Left cardiac atrium (tissue), 4 donors: ENCODE data around the gene DUSP10. TPM values are rescaled to one million over a fixed set of nuclear protein-coding genes. Genes with fewer than 3 reads are reported as not detected.
A peak's percentile ranks its signal among the peaks of the same experiment; 100 is the strongest.

Experiments
- ATAC-seq, 2 donors: fragments of 200-7000 bp; cut with Tn5 transposase; one replicate each; pipeline ENCODE4 v1.9.1; 2020; ENCODE audit warnings: mild to moderate bottlenecking in 2 of 2, moderate library complexity in 2 of 2
- DNase-seq: peaks from one replicate; pipeline ENCODE4 v3.0.0-alpha.2; 2020
- intact Hi-C, 2 donors: fragments of 100-400 bp; cut with DNase I; formaldehyde crosslinking; loops; one replicate each; pipeline versions ENCODE4 v1.14.1 to v1.15.1; 2022 to 2023
- long read RNA-seq: library from polyadenylated mRNA; unstranded; transcript quantifications from one replicate; pipeline ENCODE4 v2.0.0, GENCODE V29; 2021
- total RNA-seq, 2 donors: library from RNA; stranded (reverse); fragmentation: NEBNext Ultra II Directional; extraction: Animal tissue kit (Norgen Biotek cat#: 25700); gene quantifications; one replicate each; pipeline ENCODE4 v1.2.1, GENCODE V29; 2021
- donor health status: DM: no; HTN: yes; CAD: no.
- donor health status: DM: no; HTN: yes; CAD: no; lungs with severe emphysema.
- donor health status: DM: yes; HTN: yes; CAD: no.
- donor health status: Dilated cardiomyopathy.

Gene DUSP10
- total RNA-seq = 1 to 10 TPM; 5.3 to 6.5 TPM
- long read RNA-seq, partial matches to known transcripts = 2 of 5 reads
- long read RNA-seq, other reads (novel, unspliced or antisense) = 1 of 5 reads

DNA sequence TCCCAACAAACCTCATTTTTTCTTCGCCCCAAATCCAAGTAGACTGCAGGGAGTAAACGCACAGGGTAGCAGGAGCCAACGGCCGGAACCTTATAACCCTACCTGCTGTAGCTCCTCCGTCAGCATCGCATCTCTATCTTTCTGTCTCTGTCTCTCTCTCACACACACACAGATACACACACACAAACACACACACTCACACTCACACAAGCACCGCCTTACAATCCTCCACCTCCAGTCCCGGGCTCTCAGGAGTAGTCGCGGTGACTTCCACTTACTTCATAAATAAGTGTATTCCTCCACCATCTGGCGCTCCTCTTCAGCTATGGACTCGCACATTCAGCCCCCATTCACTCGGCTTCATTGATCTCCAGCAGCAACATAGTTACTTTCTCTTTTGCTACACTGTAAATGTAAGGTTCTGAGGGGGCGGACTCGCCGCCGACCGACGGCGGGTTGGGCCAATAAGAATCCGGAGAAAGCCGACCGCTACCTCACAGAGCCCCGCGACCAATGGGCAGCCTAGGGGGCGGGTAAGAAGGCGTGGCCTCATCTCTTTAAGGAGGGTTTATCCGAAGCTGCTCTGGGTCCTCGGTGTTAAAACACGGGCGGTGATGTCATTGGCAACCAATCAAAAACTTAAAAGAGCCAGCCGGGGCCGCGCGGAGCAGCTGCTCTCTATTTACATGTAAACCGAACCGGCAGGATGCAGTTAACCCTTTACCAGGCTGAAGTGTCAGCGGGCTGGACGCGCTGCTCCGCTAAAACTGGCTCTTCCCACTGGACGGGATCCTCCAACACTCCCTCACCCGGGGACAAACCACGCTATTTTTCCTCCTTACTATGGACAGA is at the start of gene DUSP10:
TSS of gene DUSP10 (minus strand) at position 387 of the 852 bp plus-strand sequence. CDS start 2,345 bp downstream, outside the sequence.
- intact Hi-C loops = loop anchor here in 1 of 2 donors (10.0 kb wide), 1 partner anchor 423 kb away; no protein-coding TSS in a partner anchor

DNA sequence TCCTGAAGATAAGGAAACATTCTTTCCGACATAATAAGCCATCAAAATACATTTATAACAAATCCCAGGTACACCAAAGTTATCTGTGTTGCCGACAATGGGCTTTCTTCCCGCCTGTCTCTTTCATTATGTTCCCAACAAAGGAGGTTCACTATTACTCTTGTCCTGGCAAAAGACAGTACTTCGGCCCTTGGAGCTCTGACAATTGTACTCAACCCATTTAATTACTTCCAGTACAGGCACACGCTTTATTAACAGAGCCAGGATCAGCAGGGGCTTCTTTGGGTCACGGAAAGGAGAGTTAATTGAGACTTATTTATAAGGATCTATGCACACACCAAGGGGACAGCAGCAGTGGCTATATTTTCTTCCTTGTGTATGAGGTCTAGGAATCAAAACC is 46.6 kb upstream of the DUSP10 start:
- intact Hi-C loops = no loop called here
- ATAC-seq (no peak), DNase-seq (no peak)

More for the DNA sequence above, at the start of gene DUSP10:
- peak; percentile 95 to 96 for ATAC-seq
- DNase-seq = peak; percentile 98

DNA sequence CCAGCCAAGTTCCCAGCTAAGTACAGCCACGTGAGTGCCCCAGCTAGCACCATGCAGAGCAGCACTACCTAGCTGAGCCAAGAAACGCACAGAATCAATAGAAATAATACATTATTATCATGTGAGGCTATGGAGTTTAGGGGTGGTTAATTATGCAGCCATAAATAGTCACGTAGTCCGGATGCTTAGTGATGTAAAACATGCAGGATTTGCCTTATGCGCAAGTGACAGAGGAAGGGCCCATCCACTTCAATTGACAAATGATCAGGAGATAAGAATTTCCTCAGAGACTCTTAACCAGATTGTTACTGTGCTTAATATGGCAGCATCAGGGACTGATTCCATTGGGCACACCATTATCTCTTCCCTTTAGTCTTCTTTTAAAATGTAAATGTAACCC is 44.8 kb upstream of the DUSP10 start:
- DNase-seq (no peak), ATAC-seq (no peak)
- intact Hi-C loops = no loop called here

DNA sequence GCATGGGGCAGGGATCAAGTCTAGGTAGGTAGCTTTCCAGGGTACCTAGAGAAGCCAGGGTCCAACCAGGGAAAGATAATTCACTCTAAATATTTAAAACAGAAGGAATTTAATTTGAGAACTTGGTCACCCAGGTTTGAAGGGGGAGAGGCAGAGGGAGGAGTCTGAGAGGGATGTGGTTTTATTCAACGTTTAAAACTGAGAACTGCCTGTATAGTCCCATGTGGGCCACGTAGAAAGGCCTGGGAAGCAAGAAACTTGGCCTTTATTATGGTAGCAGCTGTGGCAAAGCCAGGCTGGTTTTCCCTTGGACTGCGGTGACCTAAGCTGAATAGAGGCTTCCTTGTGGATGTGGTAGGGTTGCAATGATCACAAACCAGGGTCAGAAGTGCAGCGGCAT is 42.0 kb upstream of the DUSP10 start:
- ATAC-seq = no peak
- no peak for DNase-seq
- intact Hi-C loops = no loop called here

DNA sequence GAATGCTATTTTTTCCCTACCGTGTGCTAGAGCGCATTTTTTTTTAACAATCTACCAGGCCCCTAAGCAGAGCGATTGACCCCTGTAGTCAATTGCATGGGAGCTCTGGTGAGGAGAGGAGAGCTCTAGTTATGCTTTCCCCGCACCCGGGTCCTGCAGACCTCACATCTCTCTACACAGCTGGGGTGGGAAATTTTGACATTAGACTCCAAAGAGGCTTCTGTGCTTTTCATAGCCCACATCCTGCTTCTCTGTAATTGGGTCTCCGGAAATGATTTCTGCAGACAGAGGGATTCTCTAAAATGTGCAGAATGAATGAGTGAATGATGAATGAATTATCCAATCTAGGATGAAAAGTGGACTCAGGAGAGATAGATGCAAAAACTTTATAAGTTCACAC is 41.5 kb upstream of the DUSP10 start:
- DNase-seq (no peak), ATAC-seq (no peak)
- intact Hi-C loops = no loop called here

DNA sequence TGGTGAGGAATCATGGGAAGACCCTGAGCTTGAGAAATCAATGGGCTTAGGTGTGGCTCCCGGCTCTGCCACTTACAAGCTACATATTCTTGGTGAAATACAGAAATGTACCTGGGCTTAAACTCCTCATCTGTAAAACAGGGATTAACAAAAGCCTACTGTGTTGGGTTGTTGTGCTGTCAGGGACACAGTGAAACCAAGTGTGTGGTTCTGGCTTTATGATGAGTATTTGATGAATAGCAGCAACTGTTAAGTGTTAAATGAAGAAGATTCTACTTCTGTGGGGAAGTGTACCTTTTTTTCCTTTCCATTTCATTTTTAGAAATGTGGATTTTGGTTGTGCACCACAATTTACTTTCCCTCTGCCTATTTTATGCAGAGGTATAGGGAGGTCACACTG is 41.1 kb upstream of the DUSP10 start:
- ATAC-seq = no peak
- intact Hi-C loops = no loop called here
- no peak for DNase-seq

DNA sequence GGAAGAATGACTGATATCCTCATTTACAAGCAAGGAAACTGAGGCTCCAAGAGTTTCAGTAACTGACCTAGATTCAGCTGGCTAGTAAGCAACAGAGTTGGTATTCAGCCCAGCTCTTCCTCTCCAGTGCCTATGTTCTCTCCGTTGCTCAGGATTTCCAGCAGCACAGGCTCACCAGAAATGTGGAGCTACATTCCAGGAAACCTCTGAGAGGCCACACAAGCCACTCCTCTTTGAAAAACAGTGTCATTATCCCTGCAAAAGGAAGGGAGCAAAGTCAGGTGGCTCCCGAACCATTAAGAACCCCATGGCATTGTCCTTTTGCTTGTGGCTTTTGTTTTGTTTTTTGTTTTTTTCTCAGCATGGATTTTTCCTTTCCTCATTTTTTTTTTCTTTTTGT is 40.6 kb upstream of the DUSP10 start:
- no peak for DNase-seq
- no peak for ATAC-seq
- intact Hi-C loops = no loop called here

DNA sequence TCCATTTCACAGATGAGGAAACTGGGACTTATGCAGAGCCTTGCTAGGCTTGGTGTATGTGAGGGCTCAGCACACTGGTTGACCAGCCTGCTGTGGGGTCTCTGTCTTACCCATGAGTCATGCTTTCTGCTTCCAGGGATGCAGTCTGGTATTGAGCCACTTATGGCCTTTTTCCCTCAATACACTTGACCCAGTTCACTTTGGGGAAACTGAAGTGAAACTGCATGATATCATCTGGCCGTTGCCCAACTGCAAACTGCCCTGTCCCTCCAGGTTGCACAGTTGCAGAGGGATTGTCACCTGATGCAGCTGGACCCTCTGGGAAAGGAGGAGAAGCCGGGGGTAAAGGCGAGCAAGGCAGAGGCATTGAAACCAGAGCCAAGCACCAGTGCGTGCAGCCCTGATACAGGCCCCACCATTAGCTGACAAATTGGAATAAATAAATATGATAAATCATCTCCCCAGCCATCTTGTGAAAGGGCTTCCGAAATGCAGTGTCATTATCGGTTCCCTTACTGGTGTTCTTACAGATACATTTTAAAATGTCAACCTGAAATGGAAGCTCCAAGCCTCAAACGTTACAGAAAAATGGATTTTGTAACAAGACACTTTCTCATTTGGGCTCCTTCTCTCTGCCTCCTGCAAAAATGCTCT is 39.3 kb upstream of the DUSP10 start:
- ATAC-seq = peak; percentile 41 to 60
- peak; percentile 19 for DNase-seq
- intact Hi-C loops = no loop called here

DNA sequence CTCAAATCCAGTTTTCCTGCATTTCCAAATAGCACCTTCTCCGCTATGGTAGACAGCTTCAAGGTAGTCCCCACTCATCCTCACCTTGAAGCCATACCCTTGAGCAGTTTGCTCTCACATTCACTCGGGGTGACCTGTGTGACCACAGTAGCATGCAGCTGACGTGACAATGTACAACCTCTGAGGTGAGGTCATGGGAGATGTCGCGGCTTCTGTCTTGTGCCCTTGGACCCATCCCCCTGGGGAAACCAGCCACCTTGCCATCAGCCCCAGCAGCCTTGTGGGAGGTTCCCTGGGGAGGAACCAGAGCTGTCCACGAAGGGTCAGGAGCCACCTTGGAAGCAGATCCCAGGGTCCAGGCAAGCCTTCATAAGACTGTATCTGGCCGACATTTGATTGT is 38.3 kb upstream of the DUSP10 start:
- ATAC-seq = no peak

DNA sequence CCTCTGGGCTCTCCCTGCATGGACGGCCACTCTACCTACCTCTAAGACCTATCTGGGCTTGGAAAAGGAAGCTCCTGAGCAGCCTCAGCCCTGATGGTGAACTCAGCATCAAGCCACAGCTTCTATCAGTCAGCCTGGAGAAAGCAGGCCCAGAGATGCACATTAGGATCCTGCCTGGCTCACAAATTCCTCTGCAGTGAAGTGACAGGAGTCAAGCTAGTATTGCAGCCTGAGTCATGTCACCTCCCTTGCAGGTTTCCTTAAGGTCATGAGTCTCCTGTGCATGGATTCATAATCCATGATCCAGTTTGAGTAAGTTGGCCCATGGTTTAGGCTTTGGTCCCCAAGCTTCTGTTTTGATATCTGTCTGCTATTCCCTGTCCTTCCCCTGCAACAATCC is 37.9 kb upstream of the DUSP10 start:
- intact Hi-C loops = no loop called here
- no peak for ATAC-seq
- no peak for DNase-seq

More for the DNA sequence above, 38.3 kb upstream of the DUSP10 start:
- no peak for DNase-seq
- intact Hi-C loops = no loop called here

DNA sequence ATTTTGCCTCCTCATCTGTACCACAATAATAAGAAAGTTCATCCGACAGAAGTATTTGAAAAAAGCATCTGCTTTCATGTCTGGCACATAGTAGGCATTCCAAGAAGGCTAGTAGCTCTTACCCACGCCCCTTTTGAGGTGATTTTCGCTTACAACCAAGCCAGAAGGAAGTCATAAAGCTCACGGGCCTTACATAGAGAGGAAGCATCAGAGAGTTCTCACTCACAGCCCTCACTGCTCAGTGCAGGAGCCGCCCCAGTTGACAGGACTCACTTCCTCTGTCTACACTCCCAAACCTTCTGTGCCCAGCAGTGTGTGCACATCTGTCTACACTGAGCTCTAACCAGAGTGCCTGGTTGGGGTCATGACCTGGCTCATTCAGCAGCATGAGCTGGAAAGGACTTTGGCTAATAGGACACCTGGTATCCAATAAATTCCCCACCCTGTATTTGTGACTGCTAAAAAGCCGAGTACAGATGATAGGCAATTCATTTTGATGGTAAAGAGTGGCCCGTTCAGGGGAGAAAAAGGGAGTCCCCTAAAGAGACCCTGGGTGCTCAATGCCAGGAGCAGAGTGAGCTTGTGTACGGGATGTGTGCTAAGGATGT is 36.8 kb upstream of the DUSP10 start:
- ATAC-seq = peak; percentile 56 to 74
- peak; percentile 24 for DNase-seq
- intact Hi-C loops = no loop called here

DNA sequence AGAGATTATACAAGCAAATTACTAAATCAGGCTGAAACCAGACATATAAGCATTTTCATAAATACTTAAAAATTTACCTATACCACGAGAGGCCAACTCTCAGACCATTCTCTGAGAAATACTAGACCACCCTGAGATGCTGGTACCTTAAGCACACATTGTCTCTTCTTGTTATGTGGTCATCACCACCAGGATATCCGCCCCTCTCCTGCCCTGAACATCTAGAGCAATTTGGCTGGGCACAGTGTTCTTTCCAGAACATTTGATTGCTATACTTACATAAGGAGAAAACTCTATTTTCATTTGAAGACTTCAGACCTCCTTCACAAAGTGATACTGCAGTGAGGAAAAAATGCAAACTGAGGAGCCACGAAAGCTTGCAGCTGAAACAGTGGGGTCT is 36.2 kb upstream of the DUSP10 start:
- intact Hi-C loops = no loop called here
- no peak for DNase-seq
- no peak for ATAC-seq

DNA sequence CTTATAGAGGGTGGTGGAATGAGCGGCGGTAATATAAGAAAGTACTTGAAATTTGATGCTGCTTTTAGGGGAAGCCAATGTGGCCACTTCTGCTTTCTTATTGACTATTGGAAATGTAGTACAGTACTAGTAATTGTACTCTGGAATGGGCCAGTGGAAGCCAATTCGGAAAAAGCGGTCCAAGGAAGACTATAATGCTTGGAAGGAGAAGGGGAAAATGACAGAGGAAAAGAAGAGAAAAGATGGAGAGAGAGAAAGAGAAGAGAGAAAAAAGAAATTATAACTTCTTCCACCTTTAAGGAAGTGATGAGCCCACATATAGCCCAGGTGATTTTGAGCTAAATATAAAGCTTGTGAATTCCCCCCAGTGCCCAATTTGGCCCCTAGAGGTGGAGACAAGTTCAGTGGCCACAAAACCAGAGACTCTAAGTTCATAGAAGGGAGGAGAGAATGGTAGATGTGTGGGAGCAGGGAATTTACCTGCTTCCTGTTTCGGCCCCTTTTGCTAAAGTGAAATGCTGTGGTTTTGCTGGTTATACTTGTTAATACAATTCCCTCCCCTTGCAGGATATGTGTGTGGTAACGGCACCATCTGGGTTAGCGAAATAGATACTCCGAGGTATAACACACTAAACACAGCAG is 35.7 kb upstream of the DUSP10 start:
- DNase-seq (no peak), ATAC-seq (no peak)
- intact Hi-C loops = no loop called here

DNA sequence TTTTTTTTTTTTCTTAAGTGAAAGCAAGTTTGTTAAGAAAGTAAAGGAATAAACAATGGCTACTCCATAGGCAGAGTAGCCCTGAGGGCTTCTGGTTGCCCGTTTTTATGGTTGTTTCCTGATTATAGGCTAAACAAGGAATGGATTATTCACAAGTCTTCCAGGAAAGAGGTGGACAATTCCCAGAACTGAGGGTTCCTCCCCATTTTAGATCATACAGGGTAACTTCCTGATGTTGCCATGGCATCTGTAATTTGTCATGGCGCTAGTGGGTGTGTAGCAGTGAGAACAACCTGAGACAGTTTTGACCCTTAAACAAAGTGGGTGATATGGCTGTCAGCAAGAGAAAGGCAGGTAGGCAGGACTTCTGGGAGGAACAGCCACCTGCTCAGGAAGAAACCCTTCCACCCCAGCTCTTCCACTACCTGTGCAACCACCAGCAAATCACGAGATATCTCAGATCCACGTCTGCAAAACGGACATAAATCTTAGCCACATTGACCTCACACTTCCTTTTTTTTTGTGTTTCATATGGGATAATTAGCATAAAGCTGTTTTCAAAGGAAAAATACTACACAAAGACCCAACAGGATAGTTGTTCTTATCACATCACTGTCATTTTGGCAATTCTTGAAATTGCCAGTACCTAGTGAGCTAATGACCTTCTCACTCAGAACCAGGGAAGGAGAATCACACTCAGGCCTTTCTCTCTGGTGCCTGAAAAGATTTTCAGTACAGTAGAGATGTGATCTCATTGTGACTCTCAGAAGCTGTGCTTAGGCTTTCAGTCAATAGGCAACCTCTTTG is 34.8 kb upstream of the DUSP10 start:
- DNase-seq (no peak), ATAC-seq (no peak)
- intact Hi-C loops = no loop called here

DNA sequence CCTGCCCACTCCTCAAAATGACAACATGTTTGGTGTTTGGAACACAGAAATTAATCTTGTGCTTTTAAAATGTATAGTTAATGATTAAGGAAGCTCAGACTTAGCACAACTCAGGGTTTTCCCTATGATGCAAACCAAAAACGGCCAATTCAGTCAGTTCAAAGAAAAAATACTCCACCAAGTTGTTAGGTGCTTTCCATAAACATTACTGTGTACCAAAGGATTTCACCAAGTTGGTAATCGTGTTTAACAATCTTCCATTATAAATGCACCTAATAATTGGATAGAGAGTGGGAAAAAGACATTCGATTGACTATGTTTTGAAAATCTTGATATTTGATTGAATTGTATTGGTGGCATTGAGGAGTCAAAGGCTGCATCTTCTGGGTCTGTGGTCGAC is 33.3 kb upstream of the DUSP10 start:
- ATAC-seq = no peak
- intact Hi-C loops = no loop called here

DNA sequence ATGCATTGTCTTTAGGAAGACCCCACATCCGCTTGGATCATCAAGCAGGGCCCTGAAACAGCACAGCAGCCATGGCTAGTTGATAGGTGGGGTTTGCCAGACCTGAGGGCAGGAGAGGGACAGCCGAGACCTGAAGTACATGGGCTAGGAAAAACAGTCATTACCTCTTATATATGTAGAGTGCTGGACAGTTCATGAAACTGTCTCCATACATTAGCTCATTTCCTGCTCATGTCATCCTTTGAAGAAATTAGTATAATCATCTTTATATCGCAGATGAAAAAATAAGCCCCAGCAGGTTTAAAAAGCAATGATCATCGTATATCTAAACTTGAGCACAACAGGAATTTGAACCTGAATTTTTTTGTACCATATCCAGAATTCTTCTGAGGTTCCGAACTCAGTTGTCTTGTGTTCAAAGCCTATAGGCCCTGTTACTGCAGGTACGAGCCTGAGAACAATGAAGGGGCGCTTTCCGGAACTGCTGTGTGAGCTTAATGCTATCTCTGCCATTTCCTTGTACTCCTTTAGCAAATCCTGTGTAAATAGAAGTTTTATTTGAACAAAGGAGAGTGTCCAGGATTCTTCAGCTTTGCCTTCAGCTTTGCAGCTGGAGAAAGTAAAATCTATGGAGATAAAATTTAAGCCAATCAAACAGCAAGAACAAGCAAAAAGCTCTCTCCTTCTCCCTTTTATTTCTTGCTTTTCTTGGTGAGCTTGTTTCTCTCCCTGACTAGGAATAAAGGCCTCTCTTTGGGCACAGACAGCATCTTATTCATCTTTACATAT is 32.4 kb upstream of the DUSP10 start:
- intact Hi-C loops = no loop called here
- no peak for ATAC-seq

More for the DNA sequence above, 33.3 kb upstream of the DUSP10 start:
- DNase-seq = no peak

DNA sequence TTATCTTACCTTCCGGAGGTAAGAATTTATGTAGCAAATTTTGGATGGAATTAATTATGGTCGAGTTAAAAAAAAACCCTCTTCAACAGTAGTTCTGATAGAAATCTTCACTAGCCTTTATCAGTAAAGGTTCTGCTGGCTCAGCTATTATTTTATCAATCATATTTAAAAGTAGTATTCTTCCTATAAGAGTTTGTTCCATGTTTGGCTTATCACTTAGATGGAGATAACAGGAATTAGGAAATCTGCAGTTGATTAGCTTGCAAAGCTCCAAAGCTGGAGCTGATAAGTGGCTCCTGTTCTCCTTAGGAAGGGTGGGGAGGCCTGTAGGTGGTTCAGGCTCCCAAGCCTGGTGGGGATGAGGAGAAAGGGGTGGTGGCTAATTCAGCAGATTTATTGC is 31.5 kb upstream of the DUSP10 start:
- intact Hi-C loops = no loop called here
- DNase-seq = no peak
- ATAC-seq = no peak

More for the DNA sequence above, 32.4 kb upstream of the DUSP10 start:
- DNase-seq = no peak

DNA sequence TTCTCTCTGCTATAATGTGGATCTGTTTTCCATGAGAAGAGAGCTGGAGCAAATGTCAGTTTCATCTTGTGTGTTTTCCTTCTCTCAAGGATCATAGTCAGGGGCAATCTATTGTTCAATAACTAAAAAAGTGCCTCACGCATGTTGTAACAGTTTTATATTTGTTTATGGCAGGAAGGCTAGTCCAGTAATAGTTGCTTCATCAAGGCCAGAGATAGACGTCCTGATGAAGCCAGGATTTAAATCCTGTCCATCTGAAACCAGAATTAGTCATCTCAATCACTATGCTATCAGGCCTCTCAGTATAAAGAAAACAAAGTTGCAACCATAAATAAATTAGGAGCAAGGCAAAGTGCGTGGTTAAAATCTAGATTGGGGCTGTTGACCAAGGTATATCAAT is 30.2 kb upstream of the DUSP10 start:
- DNase-seq = no peak
- no peak for ATAC-seq
- intact Hi-C loops = no loop called here
